Measurements from ENCODE around the gene PCDHA7. TPM values are rescaled to one million over a fixed set of nuclear protein-coding genes. Genes with fewer than 3 reads are reported as not detected.
"Not testable (repeated sequence)": the region's sequence is repeated elsewhere in the genome, so short reads cannot be mapped to it uniquely, and the experiment has no call there.

Gene PCDHA7
- total RNA-seq, 1 donor from 2014 or later = not detected

DNA sequence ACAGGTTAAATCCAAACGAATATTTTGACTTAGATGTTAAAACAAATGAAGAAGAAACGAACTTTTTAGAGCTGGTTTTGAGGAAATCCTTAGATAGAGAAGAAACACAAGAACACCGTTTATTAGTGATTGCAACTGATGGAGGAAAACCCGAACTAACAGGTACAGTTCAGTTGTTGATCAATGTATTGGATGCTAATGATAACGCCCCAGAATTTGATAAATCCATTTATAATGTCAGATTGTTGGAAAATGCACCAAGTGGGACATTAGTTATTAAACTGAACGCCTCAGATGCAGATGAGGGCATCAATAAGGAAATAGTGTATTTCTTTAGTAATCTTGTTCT lies 11.8 kb upstream of the PCDHA7 start:
- Histone ChIP-seq H3K27ac (replicated peaks) (no peak overlapping the region), H3K9me3 (replicated peaks) (peaks cover 41% of the 10 kb centered on the region), H3K4me1 (no peaks in the 10 kb centered on the region), H3K36me3 (no peaks in the 10 kb centered on the region), H3K27me3 (ENCODE audit: low read depth) (peaks cover 62% of the 10 kb centered on the region), H3K4me3 (no peak overlapping the region)
- TF ChIP-seq, protein P1, sequence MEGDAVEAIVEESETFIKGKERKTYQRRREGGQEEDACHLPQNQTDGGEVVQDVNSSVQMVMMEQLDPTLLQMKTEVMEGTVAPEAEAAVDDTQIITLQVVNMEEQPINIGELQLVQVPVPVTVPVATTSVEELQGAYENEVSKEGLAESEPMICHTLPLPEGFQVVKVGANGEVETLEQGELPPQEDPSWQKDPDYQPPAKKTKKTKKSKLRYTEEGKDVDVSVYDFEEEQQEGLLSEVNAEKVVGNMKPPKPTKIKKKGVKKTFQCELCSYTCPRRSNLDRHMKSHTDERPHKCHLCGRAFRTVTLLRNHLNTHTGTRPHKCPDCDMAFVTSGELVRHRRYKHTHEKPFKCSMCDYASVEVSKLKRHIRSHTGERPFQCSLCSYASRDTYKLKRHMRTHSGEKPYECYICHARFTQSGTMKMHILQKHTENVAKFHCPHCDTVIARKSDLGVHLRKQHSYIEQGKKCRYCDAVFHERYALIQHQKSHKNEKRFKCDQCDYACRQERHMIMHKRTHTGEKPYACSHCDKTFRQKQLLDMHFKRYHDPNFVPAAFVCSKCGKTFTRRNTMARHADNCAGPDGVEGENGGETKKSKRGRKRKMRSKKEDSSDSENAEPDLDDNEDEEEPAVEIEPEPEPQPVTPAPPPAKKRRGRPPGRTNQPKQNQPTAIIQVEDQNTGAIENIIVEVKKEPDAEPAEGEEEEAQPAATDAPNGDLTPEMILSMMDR (IDR thresholded peaks at IDR 0.05; ENCODE audit: borderline replicate concordance) = no peak
- DNase-seq = no peak
- intact Hi-C loops (cut with micrococcal nuclease) = no loop called here

DNA sequence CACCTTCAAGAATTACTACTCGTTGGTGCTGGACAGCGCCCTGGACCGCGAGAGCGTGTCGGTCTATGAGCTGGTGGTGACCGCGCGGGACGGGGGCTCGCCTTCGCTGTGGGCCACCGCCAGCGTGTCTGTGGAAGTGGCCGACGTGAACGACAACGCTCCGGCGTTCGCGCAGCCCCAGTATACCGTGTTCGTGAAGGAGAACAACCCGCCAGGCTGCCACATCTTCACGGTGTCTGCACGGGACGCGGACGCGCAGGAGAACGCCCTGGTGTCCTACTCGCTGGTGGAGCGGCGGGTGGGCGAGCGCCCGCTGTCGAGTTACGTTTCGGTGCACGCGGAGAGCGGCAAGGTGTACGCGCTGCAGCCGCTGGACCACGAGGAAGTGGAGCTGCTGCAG lies 11.1 kb upstream of the PCDHA7 start:
- H3K9me3 ChIP-seq (replicated peaks) = peaks cover 47% of the 10 kb centered on the region
- DNase-seq; H3K36me3 ChIP-seq; H3K27ac ChIP-seq (replicated peaks); H3K4me1 ChIP-seq; intact Hi-C loops (cut with micrococcal nuclease); H3K4me3 ChIP-seq: not testable (repeated sequence)
- peaks cover 69% of the 10 kb centered on the region for H3K27me3 ChIP-seq (ENCODE audit: low read depth)

DNA sequence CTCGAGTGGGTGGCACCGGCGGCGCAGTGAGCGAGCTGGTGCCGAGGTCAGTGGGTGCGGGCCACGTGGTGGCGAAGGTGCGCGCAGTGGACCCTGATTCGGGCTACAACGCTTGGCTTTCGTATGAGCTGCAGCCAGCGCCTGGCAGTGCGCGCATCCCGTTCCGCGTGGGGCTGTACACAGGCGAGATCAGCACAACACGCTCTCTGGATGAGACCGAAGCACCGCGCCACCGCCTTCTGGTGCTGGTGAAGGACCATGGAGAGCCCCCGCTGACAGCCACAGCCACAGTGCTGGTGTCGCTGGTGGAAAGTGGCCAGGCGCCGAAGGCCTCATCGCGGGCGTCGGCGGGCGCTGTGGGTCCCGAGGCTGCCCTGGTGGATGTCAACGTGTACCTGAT lies 10.6 kb upstream of the PCDHA7 start:
- intact Hi-C loops (cut with micrococcal nuclease) = no loop called here
- no peak overlapping the region for H3K4me3 ChIP-seq
- no peak for DNase-seq
- H3K27ac ChIP-seq (replicated peaks) = no peak overlapping the region
- TF ChIP-seq, protein P1 (IDR thresholded peaks at IDR 0.05; ENCODE audit: borderline replicate concordance) = no peak
- peaks cover 74% of the 10 kb centered on the region for H3K27me3 ChIP-seq (ENCODE audit: low read depth)
- no peaks in the 10 kb centered on the region for H3K36me3 ChIP-seq
- H3K9me3 ChIP-seq (replicated peaks) = peaks cover 51% of the 10 kb centered on the region
- H3K4me1 ChIP-seq = no peaks in the 10 kb centered on the region

DNA sequence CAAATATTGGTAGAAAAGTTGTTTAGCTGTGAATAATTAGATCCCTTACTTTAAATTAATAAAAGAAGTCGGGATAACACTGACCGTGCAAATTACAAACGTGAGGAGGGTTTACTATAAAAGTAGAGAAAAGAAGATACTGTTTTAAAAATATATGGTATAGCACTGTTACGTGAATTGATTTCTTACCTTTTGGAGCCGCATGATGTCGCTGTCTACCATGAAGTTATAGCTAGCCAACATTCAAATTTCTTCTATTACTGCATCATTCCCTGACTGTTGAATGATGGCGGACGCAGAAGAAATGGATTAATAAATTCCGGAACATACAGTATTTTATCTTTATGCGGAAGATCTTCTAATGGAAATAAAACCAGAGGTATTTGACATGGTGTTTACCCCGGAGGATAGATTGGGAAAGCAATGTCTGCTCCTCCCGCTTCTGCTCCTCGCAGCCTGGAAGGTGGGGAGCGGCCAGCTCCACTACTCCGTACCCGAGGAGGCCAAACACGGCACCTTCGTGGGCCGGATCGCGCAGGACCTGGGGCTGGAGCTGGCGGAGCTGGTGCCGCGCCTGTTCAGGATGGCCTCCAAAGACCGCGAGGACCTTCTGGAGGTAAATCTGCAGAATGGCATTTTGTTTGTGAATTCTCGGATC lies 6.2 kb upstream of the PCDHA7 start, which contains the start of gene PCDHA6:
TSS of gene PCDHA6 (plus strand) at position 257 of the 658 bp plus-strand sequence. CDS start at position 389, 132 bp downstream.
- H3K27ac ChIP-seq (replicated peaks) = no peak within 1 kb of the TSS
- DNase-seq = no peak
- TF ChIP-seq, protein P1 (IDR thresholded peaks at IDR 0.05; ENCODE audit: borderline replicate concordance) = no peak
- H3K27me3 ChIP-seq (ENCODE audit: low read depth) = peaks cover 93% of the 10 kb centered on the region
- H3K4me1 ChIP-seq = no peaks in the 10 kb centered on the region
- intact Hi-C loops (cut with micrococcal nuclease) = no loop called here
- H3K4me3 ChIP-seq = no peak within 1 kb of the TSS
- H3K9me3 ChIP-seq (replicated peaks) = peaks cover 64% of the 10 kb centered on the region
- no peaks in the 10 kb centered on the region for H3K36me3 ChIP-seq

DNA sequence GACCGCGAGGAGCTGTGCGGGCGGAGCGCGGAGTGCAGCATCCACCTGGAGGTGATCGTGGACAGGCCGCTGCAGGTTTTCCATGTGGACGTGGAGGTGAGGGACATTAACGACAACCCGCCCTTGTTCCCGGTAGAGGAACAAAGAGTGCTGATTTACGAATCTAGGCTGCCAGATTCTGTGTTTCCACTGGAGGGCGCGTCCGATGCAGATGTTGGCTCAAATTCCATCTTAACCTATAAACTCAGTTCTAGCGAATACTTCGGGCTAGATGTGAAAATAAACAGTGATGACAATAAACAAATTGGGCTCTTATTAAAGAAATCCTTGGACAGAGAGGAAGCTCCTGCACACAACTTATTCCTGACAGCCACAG lies 5.7 kb upstream of the PCDHA7 start:
- peaks cover 93% of the 10 kb centered on the region for H3K27me3 ChIP-seq (ENCODE audit: low read depth)

DNA sequence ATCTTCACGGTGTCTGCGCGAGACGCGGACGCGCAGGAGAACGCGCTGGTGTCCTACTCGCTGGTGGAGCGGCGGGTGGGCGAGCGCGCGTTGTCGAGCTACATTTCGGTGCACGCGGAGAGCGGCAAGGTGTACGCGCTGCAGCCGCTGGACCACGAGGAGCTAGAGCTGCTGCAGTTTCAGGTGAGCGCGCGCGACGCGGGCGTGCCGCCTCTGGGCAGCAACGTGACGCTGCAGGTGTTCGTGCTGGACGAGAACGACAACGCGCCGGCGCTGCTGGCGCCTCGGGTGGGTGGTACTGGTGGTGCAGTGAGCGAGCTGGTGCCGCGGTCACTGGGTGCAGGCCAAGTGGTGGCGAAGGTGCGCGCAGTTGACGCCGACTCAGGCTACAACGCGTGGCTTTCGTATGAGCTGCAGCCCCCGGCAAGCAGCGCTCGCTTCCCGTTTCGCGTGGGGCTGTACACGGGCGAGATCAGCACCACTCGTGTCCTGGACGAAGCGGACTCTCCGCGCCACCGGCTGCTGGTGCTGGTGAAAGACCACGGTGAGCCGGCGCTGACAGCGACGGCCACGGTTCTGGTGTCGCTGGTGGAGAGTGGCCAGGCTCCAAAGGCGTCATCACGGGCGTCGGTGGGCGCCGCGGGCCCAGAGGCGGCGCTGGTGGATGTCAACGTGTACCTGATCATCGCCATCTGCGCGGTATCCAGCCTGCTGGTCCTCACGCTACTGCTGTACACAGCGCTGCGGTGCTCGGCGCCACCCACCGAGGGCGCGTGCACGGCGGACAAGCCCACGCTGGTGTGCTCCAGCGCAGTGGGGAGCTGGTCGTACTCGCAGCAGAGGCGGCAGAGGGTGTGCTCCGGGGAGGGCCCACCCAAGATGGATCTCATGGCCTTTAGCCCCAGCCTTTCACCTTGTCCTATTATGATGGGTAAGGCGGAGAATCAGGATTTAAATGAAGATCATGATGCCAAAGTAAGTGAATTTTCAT lies 4.3 kb upstream of the PCDHA7 start:
- DNase-seq; H3K4me3 ChIP-seq; intact Hi-C loops (cut with micrococcal nuclease); H3K27ac ChIP-seq (replicated peaks); H3K36me3 ChIP-seq; H3K4me1 ChIP-seq: not testable (repeated sequence)
- H3K27me3 ChIP-seq (ENCODE audit: low read depth) = peaks cover 92% of the 10 kb centered on the region
- H3K9me3 ChIP-seq (replicated peaks) = peaks cover 59% of the 10 kb centered on the region

More for the DNA sequence above, 5.7 kb upstream of the PCDHA7 start:
- no peak overlapping the region for H3K27ac ChIP-seq (replicated peaks)
- DNase-seq = no peak
- H3K4me1 ChIP-seq = no peaks in the 10 kb centered on the region
- H3K36me3 ChIP-seq = no peaks in the 10 kb centered on the region
- no peak overlapping the region for H3K4me3 ChIP-seq
- TF ChIP-seq, protein P1 (IDR thresholded peaks at IDR 0.05; ENCODE audit: borderline replicate concordance) = no peak
- H3K9me3 ChIP-seq (replicated peaks) = peaks cover 59% of the 10 kb centered on the region
- intact Hi-C loops (cut with micrococcal nuclease) = no loop called here

DNA sequence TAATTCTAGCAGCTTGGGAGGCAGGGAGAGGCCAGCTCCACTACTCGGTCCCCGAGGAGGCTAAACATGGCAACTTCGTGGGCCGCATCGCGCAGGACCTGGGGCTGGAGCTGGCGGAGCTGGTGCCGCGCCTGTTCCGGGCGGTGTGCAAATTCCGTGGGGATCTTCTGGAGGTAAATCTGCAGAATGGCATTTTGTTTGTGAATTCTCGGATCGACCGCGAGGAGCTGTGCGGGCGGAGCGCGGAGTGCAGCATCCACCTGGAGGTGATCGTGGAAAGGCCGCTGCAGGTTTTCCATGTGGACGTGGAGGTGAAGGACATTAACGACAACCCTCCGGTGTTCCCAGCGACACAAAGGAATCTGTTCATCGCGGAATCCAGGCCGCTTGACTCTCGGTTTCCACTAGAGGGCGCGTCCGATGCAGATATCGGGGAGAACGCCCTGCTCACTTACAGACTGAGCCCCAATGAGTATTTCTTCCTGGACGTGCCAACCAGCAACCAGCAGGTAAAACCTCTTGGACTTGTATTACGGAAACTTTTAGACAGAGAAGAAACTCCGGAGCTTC lies 455 bp downstream of the PCDHA7 start:
- H3K36me3 ChIP-seq; H3K4me1 ChIP-seq; DNase-seq; H3K27ac ChIP-seq (replicated peaks); intact Hi-C loops (cut with micrococcal nuclease): not testable (repeated sequence)
- Histone ChIP-seq H3K9me3 (replicated peaks) (peaks cover 52% of the 10 kb centered on the region), H3K27me3 (ENCODE audit: low read depth) (peaks cover 86% of the 10 kb centered on the region), H3K4me3 (peak overlapping the region; percentile 27)
